Measurements from ENCODE around the gene LHFPL6.

GRCh38 chr13:39463611-39464010 lies 139.4 kb downstream of the LHFPL6 start:
- TF ChIP-seq POLR2AphosphoS5 (IDR thresholded peaks at IDR 0.05) (no peak), CTCF (IDR thresholded peaks at IDR 0.05) (no peak), POLR2A (IDR thresholded peaks at IDR 0.05) (no peak)
